A204.1 (cell line): ENCODE measurements around the gene IRX5.

Experiments
- FAIRE-seq: peaks from 2 replicates; lab custom pipeline; 2012; peaks lifted over from hg19 to GRCh38; lab: Jason Lieb, UNC

The IRX5 gene

GRCh38 chr16:54952195-54952594, 21.5 kb downstream of the IRX5 start:
- no peak for FAIRE-seq

GRCh38 chr16:54953461-54953860, 22.8 kb downstream of the IRX5 start:
- FAIRE-seq = no peak

DNA sequence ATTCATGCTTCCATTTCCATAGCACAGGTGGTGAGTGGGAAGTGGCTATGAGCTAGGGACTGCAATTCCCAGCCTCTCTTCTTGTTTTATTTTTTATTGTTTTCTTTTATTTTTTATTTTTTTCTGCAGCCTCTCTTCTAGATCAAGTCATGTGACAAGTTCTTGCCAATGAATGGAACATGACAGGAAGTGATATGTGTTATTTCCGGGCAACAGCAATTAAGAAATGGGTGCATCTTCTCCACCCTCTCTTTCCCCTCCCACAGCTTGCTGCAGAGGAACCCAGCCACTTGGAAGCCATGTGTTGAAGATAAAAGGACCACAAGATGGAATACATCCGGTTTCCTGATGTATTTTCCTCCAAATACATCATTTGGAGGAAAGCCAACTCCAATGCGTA, 23.6 kb downstream of the IRX5 start:
- FAIRE-seq = no peak

DNA sequence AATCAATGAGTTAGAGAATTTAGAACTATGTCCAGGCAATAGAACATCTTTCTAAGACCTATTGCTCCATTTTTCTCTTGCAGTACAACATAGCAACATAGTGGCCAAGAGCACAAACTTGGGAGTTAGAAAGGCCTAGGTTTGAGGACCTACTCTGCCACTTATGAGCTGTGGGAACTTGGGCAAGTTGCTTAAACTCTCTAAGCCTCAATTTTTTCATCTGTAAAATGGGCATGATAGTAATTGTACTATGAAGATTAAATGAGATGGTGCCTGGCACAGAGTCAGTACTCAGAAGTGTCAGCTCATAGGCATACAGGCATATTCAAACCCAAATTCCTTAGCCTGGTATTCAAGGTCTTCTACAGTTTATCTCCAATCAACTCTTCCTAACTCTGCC, 25.1 kb downstream of the IRX5 start:
- FAIRE-seq = no peak

- no peak for FAIRE-seq
Observed at GRCh38 chr16:54957403-54958166, 26.9 kb downstream of the IRX5 start.

- FAIRE-seq = no peak
Observed at GRCh38 chr16:54962045-54962444, 31.4 kb downstream of the IRX5 start.

- FAIRE-seq = no peak
Observed at GRCh38 chr16:54964239-54964638, 33.6 kb downstream of the IRX5 start.

DNA sequence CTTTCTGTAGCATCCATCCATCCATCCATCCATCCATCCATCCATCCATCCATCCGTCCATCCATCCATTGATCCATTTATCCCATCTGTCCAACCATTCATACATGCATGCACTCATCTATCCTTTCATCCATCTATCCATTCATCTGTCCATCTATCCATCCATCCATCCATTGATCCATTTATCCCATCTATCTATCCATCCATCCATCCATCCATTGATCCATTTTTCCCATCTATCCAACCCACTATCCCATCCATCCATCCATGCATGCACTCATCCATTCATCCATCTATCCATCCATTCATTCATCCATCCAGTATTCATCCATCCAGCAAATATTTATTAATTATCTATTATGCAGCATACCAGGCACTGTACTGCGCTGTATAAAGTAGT, 34.8 kb downstream of the IRX5 start:
- FAIRE-seq = no peak

DNA sequence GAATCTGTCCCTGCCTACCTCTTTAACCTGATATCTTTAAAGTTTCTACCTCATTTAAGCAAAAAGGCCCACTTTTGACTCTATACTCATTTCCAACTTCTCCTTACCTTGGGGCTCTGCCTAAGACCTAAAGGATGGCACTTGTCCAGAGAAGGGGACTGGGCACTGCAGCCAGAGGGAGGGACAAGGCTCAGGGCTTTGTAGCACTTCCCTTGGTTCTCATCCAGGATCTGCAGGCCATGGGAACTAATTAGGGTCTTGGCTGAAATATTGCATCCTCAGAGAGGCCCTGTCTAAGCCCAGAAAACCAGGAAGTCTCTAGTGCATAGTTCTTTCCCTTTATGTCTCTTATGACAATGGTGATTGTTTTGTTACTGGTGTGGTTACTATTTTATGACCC, 37.3 kb downstream of the IRX5 start:
- FAIRE-seq = no peak

GRCh38 chr16:54968784-54969183, 38.1 kb downstream of the IRX5 start:
- no peak for FAIRE-seq

- FAIRE-seq = no peak
Observed at GRCh38 chr16:54970016-54970415, 39.4 kb downstream of the IRX5 start.

DNA sequence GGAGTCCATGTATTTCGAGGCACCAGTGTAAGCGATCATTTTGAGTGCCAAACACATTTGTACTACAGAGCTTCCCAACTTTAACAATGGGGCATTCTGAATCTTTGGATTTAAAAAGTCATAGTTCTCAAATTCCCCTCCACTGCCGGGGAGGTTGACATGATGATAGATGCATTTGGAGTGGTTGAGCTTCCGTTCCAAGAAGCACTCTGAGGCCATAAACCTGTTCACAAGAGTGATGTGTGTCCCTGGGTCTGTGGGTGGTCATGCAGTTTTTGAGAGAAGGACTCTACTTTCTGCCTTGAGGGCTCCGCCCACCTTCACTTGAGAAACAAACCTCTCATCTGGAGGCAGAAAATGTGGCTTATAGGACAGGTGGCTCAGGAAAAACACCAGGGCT, 43.7 kb downstream of the IRX5 start:
- FAIRE-seq = no peak

- FAIRE-seq = no peak
Observed at GRCh38 chr16:54976651-54977200, 46.1 kb downstream of the IRX5 start.

DNA sequence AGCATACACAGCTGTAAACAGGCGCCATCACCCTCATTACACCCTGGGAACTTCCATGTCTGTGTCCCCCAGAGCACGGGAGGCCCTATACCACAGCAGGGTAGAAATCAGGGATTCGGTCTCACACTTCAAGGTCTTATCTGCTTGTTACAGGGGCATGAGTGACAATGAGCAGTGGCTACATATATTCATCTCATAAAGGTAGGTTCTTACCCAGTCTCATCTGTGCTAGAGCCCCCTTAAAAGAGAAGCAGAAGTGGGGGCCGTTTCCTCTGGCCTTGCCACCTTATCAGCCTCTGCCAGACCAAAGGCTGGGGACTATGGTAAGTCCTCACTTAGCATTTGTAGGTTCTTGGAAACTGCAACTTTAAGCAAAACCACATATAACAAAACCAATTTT, 46.5 kb downstream of the IRX5 start:
- no peak for FAIRE-seq

- no peak for FAIRE-seq
Observed at GRCh38 chr16:54980821-54981220, 50.2 kb downstream of the IRX5 start.
